Lower lobe of right lung (tissue), 2 donors: Measurements from ENCODE around the gene GRIA4. TPM values are rescaled to one million over a fixed set of nuclear protein-coding genes. Genes with fewer than 3 reads are reported as not detected.

Experiments used
- ATAC-seq, 2 donors: fragments of 200-7000 bp; cut with Tn5 transposase; one replicate each; pipeline ENCODE4 v1.9.1; 2020 to 2022; ENCODE audit warnings: mild to moderate bottlenecking in 2 of 2, moderate library complexity in 2 of 2
- DNase-seq: peaks from one replicate; pipeline ENCODE4 v3.0.0-alpha.2; 2020
- H3K27ac ChIP-seq: fragments of 200-600 bp; one replicate; pipeline ENCODE4 v1.8.0; 2022
- H3K27me3 ChIP-seq: fragments of 200-600 bp; one replicate; pipeline ENCODE4 v1.8.0; 2022; ENCODE audit warnings: low read depth
- H3K36me3 ChIP-seq: fragments of 200-600 bp; one replicate; pipeline ENCODE4 v1.8.0; 2022; ENCODE audit warnings: mild to moderate bottlenecking
- H3K4me1 ChIP-seq: fragments of 200-600 bp; one replicate; pipeline ENCODE4 v1.8.0; 2022
- H3K4me3 ChIP-seq: fragments of 200-600 bp; one replicate; pipeline ENCODE4 v1.8.0; 2022; ENCODE audit warnings: mild to moderate bottlenecking
- H3K9me3 ChIP-seq: fragments of 200-600 bp; one replicate; pipeline ENCODE4 v1.8.0; 2022
- intact Hi-C: fragments of 100-400 bp; cut with DNase I; formaldehyde crosslinking; loops from one replicate; pipeline ENCODE4 v1.11.0; 2022
- total RNA-seq: library from RNA; stranded (reverse); fragmentation: NEBNext Ultra II Directional; extraction: Animal tissue kit (Norgen Biotek cat#: 25700); gene quantifications from one replicate; pipeline ENCODE4 v1.2.1, GENCODE V29; 2021
- TF ChIP-seq, protein P1 (sequence below): fragments of 200-600 bp; IDR thresholded peaks from one replicate; pipeline ENCODE4 v1.8.0; 2022; ENCODE audit warnings: antibody characterized with exemption, mild to moderate bottlenecking
- donor health status: DM: no; HTN: yes; CAD: no; lungs with severe emphysema.

The GRIA4 gene
- total RNA-seq, 1 donor from 2014 or later, result not detected

- ATAC-seq (no peak), DNase-seq (no peak)
- Histone ChIP-seq H3K4me1 (no peaks in the 10 kb centered on the region), H3K4me3 (no peak overlapping the region), H3K27me3 (no peaks in the 10 kb centered on the region), H3K9me3 (no peaks in the 10 kb centered on the region), H3K27ac (no peak overlapping the region), H3K36me3 (no peaks in the 10 kb centered on the region)
- TF ChIP-seq, protein P1, sequence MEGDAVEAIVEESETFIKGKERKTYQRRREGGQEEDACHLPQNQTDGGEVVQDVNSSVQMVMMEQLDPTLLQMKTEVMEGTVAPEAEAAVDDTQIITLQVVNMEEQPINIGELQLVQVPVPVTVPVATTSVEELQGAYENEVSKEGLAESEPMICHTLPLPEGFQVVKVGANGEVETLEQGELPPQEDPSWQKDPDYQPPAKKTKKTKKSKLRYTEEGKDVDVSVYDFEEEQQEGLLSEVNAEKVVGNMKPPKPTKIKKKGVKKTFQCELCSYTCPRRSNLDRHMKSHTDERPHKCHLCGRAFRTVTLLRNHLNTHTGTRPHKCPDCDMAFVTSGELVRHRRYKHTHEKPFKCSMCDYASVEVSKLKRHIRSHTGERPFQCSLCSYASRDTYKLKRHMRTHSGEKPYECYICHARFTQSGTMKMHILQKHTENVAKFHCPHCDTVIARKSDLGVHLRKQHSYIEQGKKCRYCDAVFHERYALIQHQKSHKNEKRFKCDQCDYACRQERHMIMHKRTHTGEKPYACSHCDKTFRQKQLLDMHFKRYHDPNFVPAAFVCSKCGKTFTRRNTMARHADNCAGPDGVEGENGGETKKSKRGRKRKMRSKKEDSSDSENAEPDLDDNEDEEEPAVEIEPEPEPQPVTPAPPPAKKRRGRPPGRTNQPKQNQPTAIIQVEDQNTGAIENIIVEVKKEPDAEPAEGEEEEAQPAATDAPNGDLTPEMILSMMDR, result no peak
- intact Hi-C loops, result no loop called here
Measured at GRCh38 chr11:105700271-105700670, 90.4 kb downstream of the GRIA4 start.

- H3K27me3 ChIP-seq, result no peaks in the 10 kb centered on the region
- intact Hi-C loops, result no loop called here
- no peaks in the 10 kb centered on the region for H3K4me1 ChIP-seq
- ATAC-seq (no peak), DNase-seq (no peak)
- H3K9me3 ChIP-seq, result no peaks in the 10 kb centered on the region
- H3K27ac ChIP-seq, result no peak overlapping the region
- TF ChIP-seq, protein P1, result no peak
- no peaks in the 10 kb centered on the region for H3K36me3 ChIP-seq
- no peak overlapping the region for H3K4me3 ChIP-seq
Measured at GRCh38 chr11:105701098-105701497, 91.2 kb downstream of the GRIA4 start.

DNA sequence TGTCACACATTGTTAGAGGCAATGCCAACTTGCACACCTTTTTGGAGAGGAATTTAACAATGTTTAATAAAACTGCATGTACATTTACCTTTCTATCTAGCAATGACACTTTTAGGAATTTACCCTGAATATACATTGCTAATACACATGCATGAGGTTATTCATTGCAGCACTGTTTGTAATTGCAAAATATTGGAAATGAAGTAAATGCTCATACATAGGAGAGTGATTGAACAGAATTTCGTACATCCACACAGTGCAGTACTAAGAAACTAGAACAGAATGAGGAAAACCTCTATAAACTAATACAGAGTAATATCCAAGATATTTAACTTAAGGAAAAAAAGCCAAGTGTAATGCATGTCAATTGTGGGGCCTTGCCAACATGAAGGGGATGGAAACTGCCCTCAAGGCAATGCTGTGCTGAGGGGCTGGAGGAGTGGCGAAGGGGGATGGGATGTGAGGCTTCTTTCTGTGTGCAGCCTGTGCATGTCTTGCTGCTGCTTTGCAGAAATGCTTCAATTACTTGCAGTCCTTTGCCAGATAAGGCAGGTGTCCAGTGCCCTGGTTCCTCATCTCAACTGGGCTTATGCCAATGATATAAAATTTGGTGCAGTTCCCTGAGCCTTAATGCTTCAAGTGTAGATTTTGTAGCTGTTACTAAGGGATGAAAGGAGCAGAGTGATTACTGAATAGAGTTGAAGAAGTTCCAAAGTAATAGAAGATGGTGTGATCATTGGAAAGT is 96.1 kb downstream of the GRIA4 start:
- intact Hi-C loops, result no loop called here
- TF ChIP-seq, protein P1, result no peak
- ATAC-seq, result no peak

GRCh38 chr11:105713106-105713505 is 103.2 kb downstream of the GRIA4 start:
- H3K4me1 ChIP-seq, result no peaks in the 10 kb centered on the region
- H3K4me3 ChIP-seq, result no peak overlapping the region
- intact Hi-C loops, result no loop called here
- H3K36me3 ChIP-seq, result no peaks in the 10 kb centered on the region
- no peaks in the 10 kb centered on the region for H3K27me3 ChIP-seq
- H3K27ac ChIP-seq, result no peak overlapping the region
- TF ChIP-seq, protein P1, result no peak
- no peak for DNase-seq
- ATAC-seq, result no peak
- H3K9me3 ChIP-seq, result no peaks in the 10 kb centered on the region

More for the DNA sequence above, 96.1 kb downstream of the GRIA4 start:
- Histone ChIP-seq H3K4me1 (no peaks in the 10 kb centered on the region), H3K9me3 (no peaks in the 10 kb centered on the region), H3K36me3 (no peaks in the 10 kb centered on the region), H3K27me3 (no peaks in the 10 kb centered on the region), H3K27ac (no peak overlapping the region), H3K4me3 (no peak overlapping the region)
- no peak for DNase-seq

- Histone ChIP-seq H3K36me3 (no peaks in the 10 kb centered on the region), H3K27ac (no peak overlapping the region), H3K4me1 (no peaks in the 10 kb centered on the region), H3K27me3 (no peaks in the 10 kb centered on the region), H3K9me3 (no peaks in the 10 kb centered on the region), H3K4me3 (no peak overlapping the region)
- ATAC-seq, result no peak
- intact Hi-C loops, result no loop called here
- no peak for DNase-seq
- TF ChIP-seq, protein P1, result no peak
Measured at GRCh38 chr11:105713696-105714095, 103.8 kb downstream of the GRIA4 start.
